ENCODE measurements around the gene MMP10. TPM values are rescaled to one million over a fixed set of nuclear protein-coding genes. Genes with fewer than 3 reads are reported as not detected.

The MMP10 gene
- total RNA-seq, 3 donors from 2014 or later, result 0.42 TPM; not detected in 2

- no peak overlapping the region for H3K4me3 Mint-ChIP-seq
- no peaks in the 10 kb centered on the region for H3K27me3 Mint-ChIP-seq (ENCODE audit: low read depth)
- ATAC-seq (peak; percentile 43 to 70), DNase-seq (no peak)
- no peaks in the 10 kb centered on the region for H3K4me1 Mint-ChIP-seq (ENCODE audit: low read depth)
- H3K9me3 Mint-ChIP-seq, result no peaks in the 10 kb centered on the region
- H3K36me3 Mint-ChIP-seq (ENCODE audit: insufficient read depth), result no peaks in the 10 kb centered on the region
Measured at GRCh38 chr11:102794382-102794781, 14.0 kb upstream of the MMP10 start.

GRCh38 chr11:102793677-102794290, 13.4 kb upstream of the MMP10 start:
- Mint-ChIP-seq H3K36me3 (ENCODE audit: insufficient read depth) (no peaks in the 10 kb centered on the region), H3K4me1 (ENCODE audit: low read depth) (no peaks in the 10 kb centered on the region), H3K4me3 (no peak overlapping the region), H3K9me3 (no peaks in the 10 kb centered on the region), H3K27me3 (ENCODE audit: low read depth) (no peaks in the 10 kb centered on the region)
- no peak for ATAC-seq
- DNase-seq, result no peak

DNA sequence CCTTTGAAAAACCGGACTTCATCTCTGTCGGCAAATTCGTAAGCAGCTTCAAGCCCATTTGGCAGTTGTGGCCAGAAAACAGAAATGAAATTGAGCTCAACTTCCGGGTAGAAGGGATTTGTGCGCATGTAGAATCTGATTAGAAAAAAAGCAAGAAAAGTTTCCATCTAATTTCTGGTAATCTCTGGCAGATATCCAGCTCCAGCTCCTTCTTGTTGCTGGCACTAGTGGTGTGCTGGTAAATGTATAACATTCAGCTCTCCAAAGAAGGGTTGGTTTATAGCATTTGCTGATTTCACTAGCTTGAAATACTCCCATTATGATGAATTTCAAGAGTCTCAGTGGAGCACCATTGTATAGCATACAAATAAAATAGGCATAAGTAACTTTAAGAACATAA, 12.2 kb upstream of the MMP10 start:
- ATAC-seq, result no peak
- H3K27me3 Mint-ChIP-seq (ENCODE audit: low read depth), result no peaks in the 10 kb centered on the region

GRCh38 chr11:102791271-102792036, 11.0 kb upstream of the MMP10 start:
- no peaks in the 10 kb centered on the region for H3K4me1 Mint-ChIP-seq (ENCODE audit: low read depth)
- no peak for ATAC-seq
- H3K4me3 Mint-ChIP-seq, result no peak overlapping the region
- H3K27me3 Mint-ChIP-seq (ENCODE audit: low read depth), result no peaks in the 10 kb centered on the region
- no peak for DNase-seq
- no peaks in the 10 kb centered on the region for H3K36me3 Mint-ChIP-seq (ENCODE audit: insufficient read depth)
- no peaks in the 10 kb centered on the region for H3K9me3 Mint-ChIP-seq

More for the DNA sequence above, 12.2 kb upstream of the MMP10 start:
- Mint-ChIP-seq H3K36me3 (ENCODE audit: insufficient read depth) (no peaks in the 10 kb centered on the region), H3K4me3 (no peak overlapping the region), H3K4me1 (ENCODE audit: low read depth) (no peaks in the 10 kb centered on the region), H3K9me3 (no peaks in the 10 kb centered on the region)
- no peak for DNase-seq

- Mint-ChIP-seq H3K27me3 (ENCODE audit: low read depth) (no peaks in the 10 kb centered on the region), H3K4me1 (ENCODE audit: low read depth) (no peaks in the 10 kb centered on the region), H3K36me3 (ENCODE audit: insufficient read depth) (no peaks in the 10 kb centered on the region), H3K9me3 (no peaks in the 10 kb centered on the region), H3K4me3 (no peak overlapping the region)
- DNase-seq (no peak), ATAC-seq (no peak)
Measured at GRCh38 chr11:102788334-102788995, 8.0 kb upstream of the MMP10 start.

GRCh38 chr11:102784380-102784779, 4.0 kb upstream of the MMP10 start:
- H3K4me3 Mint-ChIP-seq, result no peak overlapping the region
- no peak for ATAC-seq
- peaks cover 5% of the 10 kb centered on the region for H3K27me3 Mint-ChIP-seq (ENCODE audit: low read depth)
- H3K4me1 Mint-ChIP-seq (ENCODE audit: low read depth), result no peaks in the 10 kb centered on the region
- H3K9me3 Mint-ChIP-seq, result no peaks in the 10 kb centered on the region
- no peaks in the 10 kb centered on the region for H3K36me3 Mint-ChIP-seq (ENCODE audit: insufficient read depth)
- no peak for DNase-seq

DNA sequence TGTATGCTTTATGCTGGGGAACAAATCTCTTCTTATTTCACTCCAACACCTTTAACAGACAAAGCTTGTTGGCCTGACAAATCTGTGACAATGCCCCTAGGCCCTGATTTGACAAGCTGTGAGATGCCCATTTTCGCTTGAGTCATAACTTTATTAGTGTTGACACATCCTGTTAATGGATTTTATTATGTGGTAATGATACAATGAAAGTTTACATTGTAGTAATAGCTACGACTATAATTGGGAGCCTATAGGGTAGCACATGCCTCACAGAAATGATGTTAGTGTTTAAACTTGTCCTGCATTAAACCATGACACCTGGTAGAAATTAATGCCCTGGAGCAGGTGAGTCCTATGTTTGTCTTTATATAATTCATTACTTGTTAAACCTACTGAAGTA, 3.3 kb upstream of the MMP10 start:
- no peaks in the 10 kb centered on the region for H3K4me1 Mint-ChIP-seq (ENCODE audit: low read depth)
- DNase-seq (no peak), ATAC-seq (no peak)
- H3K4me3 Mint-ChIP-seq, result no peak overlapping the region
- no peaks in the 10 kb centered on the region for H3K9me3 Mint-ChIP-seq
- no peaks in the 10 kb centered on the region for H3K36me3 Mint-ChIP-seq (ENCODE audit: insufficient read depth)
- peaks cover 5% of the 10 kb centered on the region for H3K27me3 Mint-ChIP-seq (ENCODE audit: low read depth)

- Mint-ChIP-seq H3K4me1 (ENCODE audit: low read depth) (no peaks in the 10 kb centered on the region), H3K9me3 (no peaks in the 10 kb centered on the region), H3K36me3 (ENCODE audit: insufficient read depth) (no peaks in the 10 kb centered on the region), H3K27me3 (ENCODE audit: low read depth) (peaks cover 5% of the 10 kb centered on the region), H3K4me3 (no peak overlapping the region)
- ATAC-seq (no peak), DNase-seq (no peak)
Measured at GRCh38 chr11:102783016-102783415, 2.6 kb upstream of the MMP10 start.

GRCh38 chr11:102781676-102782075, 1.2 kb upstream of the MMP10 start:
- Mint-ChIP-seq H3K9me3 (no peaks in the 10 kb centered on the region), H3K4me3 (no peak overlapping the region), H3K27me3 (ENCODE audit: low read depth) (peaks cover 5% of the 10 kb centered on the region), H3K4me1 (ENCODE audit: low read depth) (no peaks in the 10 kb centered on the region), H3K36me3 (ENCODE audit: insufficient read depth) (no peaks in the 10 kb centered on the region)
- ATAC-seq (no peak), DNase-seq (no peak)

GRCh38 chr11:102776454-102776853, 4.0 kb downstream of the MMP10 start:
- no peaks in the 10 kb centered on the region for H3K9me3 Mint-ChIP-seq
- ATAC-seq (no peak), DNase-seq (no peak)
- H3K4me3 Mint-ChIP-seq, result no peak overlapping the region
- no peaks in the 10 kb centered on the region for H3K27me3 Mint-ChIP-seq (ENCODE audit: low read depth)
- H3K4me1 Mint-ChIP-seq (ENCODE audit: low read depth), result no peaks in the 10 kb centered on the region
- H3K36me3 Mint-ChIP-seq (ENCODE audit: insufficient read depth), result no peaks in the 10 kb centered on the region

DNA sequence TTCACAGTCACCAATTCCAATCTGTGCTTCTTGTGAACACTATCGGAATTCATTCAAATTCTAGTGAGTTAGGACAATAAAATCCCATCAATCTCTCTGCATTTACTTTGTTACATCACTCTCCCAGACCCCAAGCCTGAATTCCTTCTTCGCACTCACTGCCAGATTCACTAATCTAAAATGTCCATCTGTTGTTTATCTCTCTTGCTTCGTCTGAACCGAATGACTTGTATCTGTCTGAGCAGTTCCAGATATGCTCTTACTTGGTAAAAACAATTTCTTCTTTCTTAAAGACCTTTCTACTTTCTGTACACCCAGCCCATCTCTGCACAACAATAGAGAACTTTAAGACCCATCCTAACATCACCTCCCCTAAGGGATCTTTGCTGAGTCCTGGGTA, 7.0 kb downstream of the MMP10 start:
- Mint-ChIP-seq H3K4me1 (ENCODE audit: low read depth) (no peaks in the 10 kb centered on the region), H3K4me3 (no peak overlapping the region), H3K27me3 (ENCODE audit: low read depth) (peaks cover 3% of the 10 kb centered on the region), H3K9me3 (no peaks in the 10 kb centered on the region), H3K36me3 (ENCODE audit: insufficient read depth) (no peaks in the 10 kb centered on the region)
- DNase-seq, result no peak
- ATAC-seq, result no peak

- no peaks in the 10 kb centered on the region for H3K4me1 Mint-ChIP-seq (ENCODE audit: low read depth)
- H3K36me3 Mint-ChIP-seq (ENCODE audit: insufficient read depth), result no peaks in the 10 kb centered on the region
- no peak overlapping the region for H3K4me3 Mint-ChIP-seq
- no peaks in the 10 kb centered on the region for H3K9me3 Mint-ChIP-seq
- H3K27me3 Mint-ChIP-seq (ENCODE audit: low read depth), result peaks cover 10% of the 10 kb centered on the region
- ATAC-seq, result no peak
- no peak for DNase-seq
Measured at GRCh38 chr11:102771351-102771750, 9.1 kb downstream of the MMP10 start.

DNA sequence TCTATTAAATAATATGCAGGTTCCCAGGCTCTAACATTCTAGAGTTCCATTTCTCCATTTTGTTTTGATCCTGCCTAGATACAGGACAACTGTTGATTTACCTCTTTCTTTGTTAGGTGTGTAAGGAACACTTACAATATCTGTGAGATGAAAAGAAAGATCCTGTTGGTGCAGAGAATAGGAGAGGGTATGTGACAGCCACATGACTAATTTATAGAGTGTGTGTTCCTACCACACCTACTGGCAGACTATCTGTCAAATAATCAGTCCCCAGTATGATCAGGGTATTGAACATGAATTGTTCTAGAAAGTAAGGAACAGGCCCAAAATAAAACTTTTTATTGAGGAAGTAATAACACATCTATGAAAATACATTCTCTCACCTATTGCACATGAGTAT, 10.2 kb downstream of the MMP10 start:
- ATAC-seq, result no peak
- Mint-ChIP-seq H3K27me3 (ENCODE audit: low read depth) (peaks cover 10% of the 10 kb centered on the region), H3K4me1 (ENCODE audit: low read depth) (no peaks in the 10 kb centered on the region), H3K36me3 (ENCODE audit: insufficient read depth) (no peaks in the 10 kb centered on the region), H3K4me3 (no peak overlapping the region), H3K9me3 (no peaks in the 10 kb centered on the region)
- no peak for DNase-seq

- ATAC-seq, result no peak
Measured at GRCh38 chr11:102767800-102768199, 12.6 kb downstream of the MMP10 start.

GRCh38 chr11:102763440-102763839, 17.0 kb downstream of the MMP10 start:
- no peak overlapping the region for H3K4me3 Mint-ChIP-seq
- H3K27me3 Mint-ChIP-seq (ENCODE audit: low read depth), result peaks cover 12% of the 10 kb centered on the region
- DNase-seq (no peak), ATAC-seq (no peak)
- H3K4me1 Mint-ChIP-seq (ENCODE audit: low read depth), result no peaks in the 10 kb centered on the region
- H3K36me3 Mint-ChIP-seq (ENCODE audit: insufficient read depth), result no peaks in the 10 kb centered on the region
- H3K9me3 Mint-ChIP-seq, result no peaks in the 10 kb centered on the region

More at GRCh38 chr11:102767800-102768199, 12.6 kb downstream of the MMP10 start:
- H3K4me3 Mint-ChIP-seq, result no peak overlapping the region
- H3K4me1 Mint-ChIP-seq (ENCODE audit: low read depth), result no peaks in the 10 kb centered on the region
- peaks cover 12% of the 10 kb centered on the region for H3K27me3 Mint-ChIP-seq (ENCODE audit: low read depth)
- no peak for DNase-seq
- no peaks in the 10 kb centered on the region for H3K36me3 Mint-ChIP-seq (ENCODE audit: insufficient read depth)
- no peaks in the 10 kb centered on the region for H3K9me3 Mint-ChIP-seq
